K562 (cell line): ENCODE measurements around the gene FASTK. TPM values are rescaled to one million over a fixed set of nuclear protein-coding genes. Genes with fewer than 3 reads are reported as not detected.

Experiments
- CBX5 ChIP-seq: IDR thresholded peaks from 2 replicates; pipeline ENCODE4 v1.6.1; 2014; ENCODE audit warnings: low read depth, borderline replicate concordance
- ELF4 ChIP-seq: fragments of 450-650 bp; formaldehyde crosslinking; IDR thresholded peaks from 2 replicates; pipeline ENCODE4 v1.4.0; 2022; ENCODE audit warnings: missing genetic modification characterization
- ELK3 ChIP-seq: fragments of 450-650 bp; formaldehyde crosslinking; IDR thresholded peaks from 2 replicates; pipeline ENCODE4 v1.4.0; 2020; ENCODE audit warnings: mild to moderate bottlenecking
- ETS2 ChIP-seq: IDR thresholded peaks from 2 replicates; pipeline ENCODE4 v1.6.1; 2016; ENCODE audit warnings: borderline replicate concordance, missing genetic modification characterization, mild to moderate bottlenecking, moderate library complexity, missing compliant biosample characterization; ENCODE audit not compliant: poor library complexity, severe bottlenecking
- GABPB1 ChIP-seq: sonication (generic); formaldehyde crosslinking; IDR thresholded peaks from 2 replicates; pipeline ENCODE4 v1.8.0; 2022; ENCODE audit warnings: mild to moderate bottlenecking, missing genetic modification reagents
- GMEB1 ChIP-seq: fragments of 250-450 bp; sonication (Bioruptor Pico); IDR thresholded peaks from 2 replicates; pipeline ENCODE4 v1.4.0; 2020; ENCODE audit warnings: mild to moderate bottlenecking
- HDAC3 ChIP-seq: fragments of 450-650 bp; IDR thresholded peaks from 2 replicates; pipeline ENCODE4 v1.6.1; 2018; ENCODE audit warnings: borderline replicate concordance, mild to moderate bottlenecking, moderate library complexity; ENCODE audit not compliant: partially characterized antibody
- HNRNPUL1 ChIP-seq: fragments of 200-400 bp; formaldehyde crosslinking; IDR thresholded peaks from 2 replicates; pipeline ENCODE4 v1.6.1; 2017; ENCODE audit warnings: low read length
- MTA3 ChIP-seq: fragments of 450-650 bp; formaldehyde crosslinking; IDR thresholded peaks from 2 replicates; pipeline ENCODE4 v1.6.1; 2017; ENCODE audit warnings: mild to moderate bottlenecking, borderline replicate concordance
- MXI1 ChIP-seq: IDR thresholded peaks from 2 replicates; pipeline ENCODE4 v1.6.1; 2011; ENCODE audit warnings: low read depth, mild to moderate bottlenecking, improper control_type of control experiment, low read length
- POLR2AphosphoS2 ChIP-seq: IDR thresholded peaks from 2 replicates; pipeline ENCODE4 v1.6.1; 2012; ENCODE audit warnings: low read length, improper control_type of control experiment
- POLR3G ChIP-seq: IDR thresholded peaks from 2 replicates; pipeline ENCODE4 v1.6.1; 2011; ENCODE audit not compliant: insufficient read length, insufficient replicate concordance; ENCODE audit errors: extremely low read depth
- U2AF2 ChIP-seq: fragments of 200-400 bp; formaldehyde crosslinking; optimal IDR thresholded peaks from 2 replicates; pipeline ENCODE3; 2017; ENCODE audit warnings: low read depth, mild to moderate bottlenecking, low read length
- XRCC5 ChIP-seq: fragments of 200-400 bp; formaldehyde crosslinking; IDR thresholded peaks from 2 replicates; pipeline ENCODE4 v1.6.1; 2017; ENCODE audit warnings: low read depth, mild to moderate bottlenecking, low read length
- ZBTB9 ChIP-seq: fragments of 450-650 bp; formaldehyde crosslinking; IDR thresholded peaks from 2 replicates; pipeline ENCODE4 v1.4.0; 2020; ENCODE audit warnings: mild to moderate bottlenecking, moderate library complexity
- ZKSCAN1 ChIP-seq: fragments of 150-350 bp; IDR thresholded peaks from 2 replicates; pipeline ENCODE4 v1.6.1; 2016; ENCODE audit warnings: low read depth, low read length
- ZNF165 ChIP-seq: fragments of 250-450 bp; sonication (Bioruptor Pico); IDR thresholded peaks from 2 replicates; pipeline ENCODE4 v1.4.0; 2020; ENCODE audit warnings: borderline replicate concordance
- ZNF444 ChIP-seq: fragments of 250-450 bp; sonication (Bioruptor Pico); IDR thresholded peaks from 2 replicates; pipeline ENCODE4 v1.4.0; 2020; ENCODE audit warnings: mild to moderate bottlenecking, moderate library complexity
- ZZZ3 ChIP-seq: fragments of 450-650 bp; IDR thresholded peaks from 2 replicates; pipeline ENCODE4 v1.6.1; 2016; ENCODE audit warnings: antibody characterized with exemption, mild to moderate bottlenecking, moderate library complexity
- polyA plus RNA-seq, 8 experiments: library from polyadenylated mRNA; depleted of rRNA in 4 of 8; stranded (reverse) in 5 of 8; unstranded in 3 of 8; fragments of >200 nt; fragmentation: Nextera tagmentation in 2 of 8; fragmentation: Illumina TruSeq in 1 of 8; extraction: Ambion mirVana in 2 of 8; extraction: Trizol in 1 of 8; gene quantifications; 2 replicates each; pipeline versions ENCODE4 v1.2.1 to v1.2.3, GENCODE V29; 2011 to 2014; ENCODE audit warnings: inconsistent platforms in 1 of 8, missing spikeins in 1 of 8
- total RNA-seq, 7 experiments: library from RNA; depleted of rRNA in 6 of 7; stranded (reverse); fragments of >200 nt in 6 of 7; fragmentation: Illumina TruSeq in 2 of 7; extraction: Trizol in 2 of 7; gene quantifications; 2 replicates each; pipeline versions ENCODE4 v1.2.1 to v1.2.3, GENCODE V29; 2011 to 2021; ENCODE audit warnings: low replicate concordance in 1 of 7
- TF ChIP-seq, protein P1 (sequence below): fragments of 450-650 bp; formaldehyde crosslinking; IDR thresholded peaks from 2 replicates; pipeline ENCODE4 v1.4.0; 2020; ENCODE audit warnings: mild to moderate bottlenecking, moderate library complexity
- TF ChIP-seq, protein P2 (sequence below): fragments of 250-450 bp; sonication (Bioruptor Pico); IDR thresholded peaks from 2 replicates; pipeline ENCODE4 v1.8.0; 2022; ENCODE audit warnings: moderate library complexity, mild to moderate bottlenecking, inconsistent platforms

FASTK gene
- total and polyA plus RNA-seq, 9 of the 15 experiments (the other 6 are each of a cell fraction or from before 2014, with no cell fraction given): 0.51 to 150 (median 48.2) TPM

GRCh38 chr7:151080522-151081169, at the start of gene FASTK (continued):
- TF ChIP-seq GMEB1 (CRISPR knock-in tag): peak; percentile 90
- TF ChIP-seq, protein P1, sequence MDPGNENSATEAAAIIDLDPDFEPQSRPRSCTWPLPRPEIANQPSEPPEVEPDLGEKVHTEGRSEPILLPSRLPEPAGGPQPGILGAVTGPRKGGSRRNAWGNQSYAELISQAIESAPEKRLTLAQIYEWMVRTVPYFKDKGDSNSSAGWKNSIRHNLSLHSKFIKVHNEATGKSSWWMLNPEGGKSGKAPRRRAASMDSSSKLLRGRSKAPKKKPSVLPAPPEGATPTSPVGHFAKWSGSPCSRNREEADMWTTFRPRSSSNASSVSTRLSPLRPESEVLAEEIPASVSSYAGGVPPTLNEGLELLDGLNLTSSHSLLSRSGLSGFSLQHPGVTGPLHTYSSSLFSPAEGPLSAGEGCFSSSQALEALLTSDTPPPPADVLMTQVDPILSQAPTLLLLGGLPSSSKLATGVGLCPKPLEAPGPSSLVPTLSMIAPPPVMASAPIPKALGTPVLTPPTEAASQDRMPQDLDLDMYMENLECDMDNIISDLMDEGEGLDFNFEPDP (CRISPR knock-in tag): no peak
- TF ChIP-seq ZKSCAN1: 0 out of 2 replicates have a peak, but pooled peaks have one; percentile 19
- TF ChIP-seq GABPB1 (CRISPR knock-in tag): peak; percentile 73; the same call in 1 of the 2 replicates
- no peak for TF ChIP-seq ELK3
- TF ChIP-seq ZZZ3: no peak
- no peak for TF ChIP-seq POLR3G
- no peak for TF ChIP-seq HDAC3
- TF ChIP-seq MXI1: 0 out of 2 replicates have a peak, but pooled peaks have one; percentile 18
- TF ChIP-seq POLR2AphosphoS2: 0 out of 2 replicates have a peak, but pooled peaks have one; percentile 96
- TF ChIP-seq, protein P2, sequence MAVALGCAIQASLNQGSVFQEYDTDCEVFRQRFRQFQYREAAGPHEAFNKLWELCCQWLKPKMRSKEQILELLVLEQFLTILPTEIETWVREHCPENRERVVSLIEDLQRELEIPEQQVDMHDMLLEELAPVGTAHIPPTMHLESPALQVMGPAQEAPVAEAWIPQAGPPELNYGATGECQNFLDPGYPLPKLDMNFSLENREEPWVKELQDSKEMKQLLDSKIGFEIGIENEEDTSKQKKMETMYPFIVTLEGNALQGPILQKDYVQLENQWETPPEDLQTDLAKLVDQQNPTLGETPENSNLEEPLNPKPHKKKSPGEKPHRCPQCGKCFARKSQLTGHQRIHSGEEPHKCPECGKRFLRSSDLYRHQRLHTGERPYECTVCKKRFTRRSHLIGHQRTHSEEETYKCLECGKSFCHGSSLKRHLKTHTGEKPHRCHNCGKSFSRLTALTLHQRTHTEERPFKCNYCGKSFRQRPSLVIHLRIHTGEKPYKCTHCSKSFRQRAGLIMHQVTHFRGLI: no peak
- TF ChIP-seq HNRNPUL1: no peak
- TF ChIP-seq XRCC5: 0 out of 2 replicates have a peak, but pooled peaks have one; percentile 28
- TF ChIP-seq ETS2 (tag): no peak
- TF ChIP-seq CBX5: no peak
- no peak for TF ChIP-seq ELF4 (CRISPR knock-in tag)
- no peak for TF ChIP-seq U2AF2
- TF ChIP-seq MTA3: peak; percentile 79; the same call in 1 of the 2 replicates
- no peak for TF ChIP-seq ZNF165 (CRISPR knock-in tag)
- TF ChIP-seq ZNF444 (CRISPR knock-in tag): no peak
- peak; percentile 84; the same call in 1 of the 2 replicates for TF ChIP-seq ZBTB9 (CRISPR knock-in tag)
